Stomach (tissue), 9 donors: ENCODE results near the gene JSRP1. TPM values are rescaled to one million over a fixed set of nuclear protein-coding genes. Genes with fewer than 3 reads are reported as not detected.

Experiments used
- DNase-seq, 2 donors: peaks; one replicate each; pipeline versions ENCODE4 v3.0.0 to v3.0.0-alpha.2; 2013 to 2019
- H3K27ac ChIP-seq, 5 donors: fragments of 200-600 bp in 4 of 5; sonication (generic) in 4 of 5; one replicate each; pipeline ENCODE4 v1.5.1; 2013 to 2019; ENCODE audit warnings: mild to moderate bottlenecking in 1 of 5, moderate library complexity in 1 of 5
- H3K27me3 ChIP-seq, 3 donors: fragments of 200-600 bp; sonication (generic); one replicate each; pipeline ENCODE4 v1.5.1; 2017 to 2019; ENCODE audit warnings: mixed run types in 1 of 3
- H3K36me3 ChIP-seq, 4 donors: fragments of 200-600 bp; sonication (generic); 1 replicate in 3 of 4; 2 replicates in 1 of 4; pipeline ENCODE4 v1.5.1; 2016 to 2019
- H3K4me1 ChIP-seq, 4 donors: fragments of 200-600 bp; sonication (generic); one replicate each; pipeline ENCODE4 v1.5.1; 2016 to 2019
- H3K4me3 ChIP-seq, 4 donors: fragments of 200-600 bp; sonication (generic) in 3 of 4; one replicate each; pipeline ENCODE4 v1.5.1; 2016 to 2019; ENCODE audit warnings: mild to moderate bottlenecking in 1 of 4
- H3K9me3 ChIP-seq, 4 donors: fragments of 200-600 bp; sonication (generic); one replicate each; pipeline ENCODE4 v1.5.1; 2016 to 2019
- CTCF ChIP-seq, 7 experiments: fragments of 450-650 bp in 4 of 7; fragments of 200-600 bp in 3 of 7; sonication (generic) in 3 of 7; IDR thresholded peaks; one replicate each; pipeline ENCODE4 v1.5.1; 2016 to 2019; ENCODE audit warnings: antibody characterized with exemption in 7 of 7, control low read depth in 2 of 7, mild to moderate bottlenecking in 1 of 7
- EP300 ChIP-seq: sonication (generic); formaldehyde crosslinking; IDR thresholded peaks from one replicate; pipeline ENCODE4 v1.6.1; 2017; ENCODE audit warnings: antibody characterized with exemption
- POLR2A ChIP-seq, 4 donors: fragments of 450-650 bp; IDR thresholded peaks; one replicate each; pipeline ENCODE4 v1.6.1; 2016; ENCODE audit warnings: antibody characterized with exemption in 4 of 4, control low read depth in 2 of 4, mild to moderate bottlenecking in 1 of 4, moderate library complexity in 1 of 4
- POLR2AphosphoS5 ChIP-seq, 3 donors: sonication (generic); formaldehyde crosslinking; IDR thresholded peaks; one replicate each; pipeline ENCODE4 v1.6.1; 2016; ENCODE audit warnings: antibody characterized with exemption in 3 of 3
- WGBS, 5 donors: extraction: QIAGEN DNeasy Blood & Tissue Kit in 3 of 5; methylation state at CpG; one replicate each; pipeline versions ENCODE4 v1.1.5 to v1.1.7; 2013 to 2018; 5-methylcytosine and 5-hydroxymethylcytosine counted together
- intact Hi-C: fragments of 100-400 bp; cut with DNase I; formaldehyde crosslinking; loops from one replicate; pipeline ENCODE4 v1.15.1; 2023; ENCODE audit warnings: low total_unique reads
- polyA plus RNA-seq, 3 donors: library from polyadenylated mRNA; stranded (reverse); fragments of 200-250 nt; gene quantifications; one replicate each; pipeline ENCODE4 v1.2.3, GENCODE V29; 2013
- total RNA-seq, 5 donors: library from RNA; depleted of rRNA; stranded (reverse); fragments of >200 nt; gene quantifications; one replicate each; pipeline versions ENCODE4 v1.1.0 to v1.2.3, GENCODE V29; 2014 to 2016
- donor health status: healthy with polysubstance abuse.
- donor health status: Bipolar disorder and iron deficiency.
- donor health status: healthy.

JSRP1 gene
- total and polyA plus RNA-seq, 8 donors, result 0.58 to 0.75 (median 0.68) TPM; not detected in 5

DNA sequence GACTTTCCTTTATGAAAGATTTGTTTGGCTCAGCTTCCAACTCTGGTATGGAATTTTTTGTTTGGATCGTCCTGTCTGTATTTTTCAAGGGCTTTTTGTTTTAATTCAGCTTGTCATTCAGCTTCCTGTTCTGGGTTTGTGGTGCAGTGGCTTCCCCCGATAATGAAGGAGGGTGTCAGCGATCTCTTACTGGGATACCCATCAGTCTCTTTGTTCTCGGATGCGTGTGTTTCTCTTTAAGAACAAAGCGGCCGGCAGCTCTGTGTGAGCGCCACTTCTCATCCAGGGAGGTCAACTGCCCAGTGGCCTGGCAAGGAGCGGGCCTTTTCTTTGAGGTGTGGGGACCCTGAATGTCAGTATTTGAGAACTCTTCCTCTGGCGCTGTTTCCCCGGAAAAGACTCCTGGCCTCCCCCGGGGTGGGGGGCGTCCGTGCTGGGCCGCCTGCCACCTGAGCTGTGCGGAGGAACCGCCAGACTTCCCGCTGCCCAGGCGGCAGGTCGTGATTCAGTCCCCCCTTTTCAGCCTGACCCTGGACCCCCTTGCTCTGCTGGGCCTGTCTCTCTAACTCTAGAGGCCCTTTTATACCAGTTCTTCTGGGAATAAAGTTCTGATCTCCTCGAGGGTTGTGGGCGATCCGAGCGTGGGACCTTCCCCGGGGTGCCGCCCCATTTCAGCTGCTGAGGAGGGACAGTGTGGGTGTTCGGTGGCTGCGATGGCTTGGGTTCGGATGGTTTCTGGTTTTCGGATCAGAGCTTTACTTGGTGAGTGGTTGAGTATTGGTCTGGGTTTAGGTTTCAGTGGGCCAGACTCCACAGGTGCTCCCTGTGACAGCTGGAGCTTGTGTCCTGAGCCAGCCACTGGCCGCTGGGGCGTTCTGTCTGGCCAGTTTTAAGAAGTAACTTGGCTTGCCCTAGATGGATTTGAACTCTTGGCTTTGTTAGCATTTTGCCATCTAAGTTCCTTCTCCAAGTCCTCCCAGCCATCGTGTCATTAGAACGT is 16.1 kb downstream of the JSRP1 start:
- Histone ChIP-seq H3K4me1 (peaks cover 58 to 79% (median 72%) of the 10 kb centered on the region in 4 donors), H3K9me3 (no peaks in the 10 kb centered on the region), H3K27me3 (no peaks in the 10 kb centered on the region), H3K36me3 (peaks cover 21 to 33% (median 28%) of the 10 kb centered on the region in 4 donors), H3K4me3 (peak overlapping the region; percentile 25 to 88 (median 38)), H3K27ac (peak overlapping the region in 4 of 5 donors; percentile 42 to 73 (median 62))
- DNase-seq, result no peak
- 32 to 46% (median 37%) methylated on average over 32 to 34 of the region's 34 CpGs for WGBS, 5 donors
- TF ChIP-seq EP300, result no peak
- no peak for TF ChIP-seq POLR2AphosphoS5 (IDR thresholded peaks at IDR 0.05)
- no peak for TF ChIP-seq POLR2A (IDR thresholded peaks at IDR 0.05)
- TF ChIP-seq CTCF (IDR thresholded peaks at IDR 0.05), result no peak
- intact Hi-C loops, result loop anchor here (10.0 kb wide), 1 partner anchor 85 kb away; the partner anchor contains the start of genes LSM7 and SPPL2B

DNA sequence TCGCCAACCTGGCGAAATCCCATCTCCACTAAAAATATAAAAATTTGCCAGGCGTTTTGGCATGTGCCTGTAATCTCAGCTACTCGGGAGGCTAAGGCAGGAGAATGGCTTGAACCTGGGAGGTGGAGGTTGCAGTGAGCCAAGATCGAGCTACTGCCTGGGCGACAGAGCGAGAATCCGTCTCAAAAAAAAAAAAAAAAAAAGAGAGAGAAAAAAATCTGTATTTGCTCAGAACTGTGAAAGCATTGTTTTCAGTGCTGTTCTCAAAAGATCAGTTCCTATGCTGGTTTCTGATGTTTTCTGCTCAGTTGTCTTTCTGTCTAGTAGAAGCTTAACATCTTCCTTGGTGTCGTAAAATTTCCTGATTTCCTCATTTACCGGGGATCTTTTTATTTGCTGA is 17.0 kb downstream of the JSRP1 start:
- TF ChIP-seq POLR2AphosphoS5 (IDR thresholded peaks at IDR 0.05) (no peak), CTCF (IDR thresholded peaks at IDR 0.05) (no peak), EP300 (no peak), POLR2A (IDR thresholded peaks at IDR 0.05) (no peak)
- WGBS, 5 donors, result 51 to 64% (median 61%) methylated on average over 10 of the region's 10 CpGs
- intact Hi-C loops, result loop anchor here (10.0 kb wide), 1 partner anchor 86 kb away; the partner anchor contains the start of genes LSM7 and SPPL2B
- Histone ChIP-seq H3K27me3 (no peaks in the 10 kb centered on the region), H3K4me3 (peak overlapping the region in 3 of 4 donors; percentile 7 to 88 (median 31)), H3K36me3 (peaks cover 12 to 26% (median 21%) of the 10 kb centered on the region in 4 donors), H3K9me3 (no peaks in the 10 kb centered on the region), H3K27ac (peak overlapping the region in 3 of 5 donors; percentile 42 to 65 (median 58)), H3K4me1 (peaks cover 67 to 84% (median 81%) of the 10 kb centered on the region in 4 donors)
- no peak for DNase-seq

DNA sequence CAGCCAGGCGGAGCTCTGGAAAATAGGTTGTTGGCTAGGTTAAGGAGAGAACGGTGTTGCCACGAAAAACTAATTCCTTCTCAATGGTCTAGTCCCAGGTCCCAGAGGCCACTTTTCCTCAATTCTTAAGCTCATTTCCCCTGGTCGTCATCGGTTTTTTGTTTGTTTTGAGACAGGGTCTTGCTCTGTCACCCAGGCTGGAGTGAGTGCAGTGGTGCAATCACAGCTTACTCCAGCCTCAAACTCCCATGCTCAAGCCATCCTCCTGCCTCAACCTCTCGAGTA is 18.4 kb downstream of the JSRP1 start:
- Histone ChIP-seq H3K4me1 (peaks cover 72 to 92% (median 86%) of the 10 kb centered on the region in 4 donors), H3K27ac (peak overlapping the region in 3 of 5 donors; percentile 21 to 99 (median 96)), H3K4me3 (peak overlapping the region; percentile 74 to 99 (median 91)), H3K9me3 (no peaks in the 10 kb centered on the region), H3K36me3 (peaks cover 11 to 26% (median 21%) of the 10 kb centered on the region in 4 donors), H3K27me3 (no peaks in the 10 kb centered on the region)
- intact Hi-C loops, result loop anchor here (10.0 kb wide), 1 partner anchor 87 kb away; the partner anchor contains the start of genes LSM7 and SPPL2B
- TF ChIP-seq POLR2A (IDR thresholded peaks at IDR 0.05), result no peak
- TF ChIP-seq POLR2AphosphoS5 (IDR thresholded peaks at IDR 0.05), result no peak
- no peak for TF ChIP-seq CTCF (IDR thresholded peaks at IDR 0.05)
- no peak for TF ChIP-seq EP300
- DNase-seq, result no peak
- WGBS, 5 donors, result 64 to 74% (median 66%) methylated on average over 6 of the region's 6 CpGs

DNA sequence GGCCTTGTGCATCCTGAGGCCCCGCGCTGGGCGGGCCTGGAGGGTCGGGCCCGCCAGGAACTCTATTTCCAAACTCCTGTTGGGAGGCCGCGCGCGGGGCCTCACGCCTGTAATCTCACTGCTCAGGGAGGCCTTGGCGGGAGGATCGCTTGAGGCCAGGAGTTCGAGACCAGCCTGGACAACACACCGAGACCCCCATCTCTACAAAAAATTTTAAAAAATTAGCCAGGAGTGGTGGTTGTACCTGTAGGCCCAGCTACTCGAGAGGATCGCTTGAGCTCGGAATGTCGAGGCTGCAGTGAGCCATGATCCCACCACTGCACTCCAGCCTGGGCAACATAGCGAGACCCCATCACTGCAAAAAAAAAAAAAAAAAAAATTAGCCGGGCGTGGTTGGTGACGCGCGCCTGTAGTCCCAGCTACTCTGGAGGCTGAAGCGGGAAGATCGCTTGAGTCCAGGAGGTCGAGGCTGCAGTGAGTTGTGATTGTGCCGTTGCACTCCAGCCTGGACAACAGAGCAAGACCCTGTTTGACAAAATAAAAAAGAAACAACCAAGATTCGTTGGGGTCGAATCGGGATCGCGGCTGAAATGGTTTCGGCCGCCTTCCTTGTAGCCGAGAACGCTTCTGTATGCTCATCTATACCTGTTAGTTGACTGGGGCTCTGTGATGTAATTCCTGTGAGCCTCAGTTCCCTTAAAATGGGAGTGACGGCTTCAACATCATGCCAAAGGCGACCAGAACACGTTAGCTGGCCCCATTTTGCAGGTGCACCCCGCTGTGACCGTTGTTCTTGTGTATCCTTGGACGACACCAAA is 19.0 kb downstream of the JSRP1 start:
- Histone ChIP-seq H3K4me1 (peaks cover 68 to 87% (median 86%) of the 10 kb centered on the region in 4 donors), H3K27me3 (no peaks in the 10 kb centered on the region), H3K9me3 (no peaks in the 10 kb centered on the region), H3K27ac (peak overlapping the region; percentile 92 to 99 (median 99)), H3K36me3 (peaks cover 12 to 31% (median 25%) of the 10 kb centered on the region in 4 donors), H3K4me3 (peak overlapping the region; percentile 74 to 99 (median 91))
- TF ChIP-seq CTCF (IDR thresholded peaks at IDR 0.05), result no peak
- no peak for TF ChIP-seq EP300
- TF ChIP-seq POLR2A (IDR thresholded peaks at IDR 0.05), result no peak
- no peak for TF ChIP-seq POLR2AphosphoS5 (IDR thresholded peaks at IDR 0.05)
- 38 to 60% (median 42%) methylated on average over 29 to 43 of the region's 43 CpGs for WGBS, 5 donors
- no peak for DNase-seq
- intact Hi-C loops, result loop anchor here (10.0 kb wide), 1 partner anchor 88 kb away; the partner anchor contains the start of genes LSM7 and SPPL2B
